HAP-1 (cell line): Measurements from ENCODE around the gene TIRAP.
"Not testable (repeated sequence)": the region's sequence is repeated elsewhere in the genome, so short reads cannot be mapped to it uniquely, and the experiment has no call there.

Source experiments
- DNase-seq, 2 experiments: peaks; one replicate each; pipeline ENCODE4 v3.0.0-alpha.2; 2016 to 2020; ENCODE audit warnings: low spot score in 2 of 2
- H3K27me3 ChIP-seq: fragments of 250-450 bp; sonication (Bioruptor Pico); 2 replicates; pipeline ENCODE4 v1.5.1; 2020; ENCODE audit warnings: low read depth, mild to moderate bottlenecking, moderate library complexity
- H3K36me3 ChIP-seq: fragments of 250-450 bp; sonication (Bioruptor Pico); replicated peaks from 2 replicates; pipeline ENCODE4 v1.5.1; 2020; ENCODE audit warnings: mild to moderate bottlenecking
- H3K4me1 ChIP-seq: fragments of 250-450 bp; sonication (Bioruptor Pico); 2 replicates; pipeline ENCODE4 v1.5.1; 2020; ENCODE audit warnings: mild to moderate bottlenecking
- H3K4me3 ChIP-seq: fragments of 250-450 bp; sonication (Bioruptor Pico); 2 replicates; pipeline ENCODE4 v1.5.1; 2020; ENCODE audit warnings: mild to moderate bottlenecking, moderate library complexity
- H3K9me3 ChIP-seq: fragments of 250-450 bp; sonication (Bioruptor Pico); 2 replicates; pipeline ENCODE4 v1.5.1; 2020; ENCODE audit warnings: mild to moderate bottlenecking, moderate library complexity
- in situ Hi-C: fragments of 300-500 bp; cut with MboI; formaldehyde crosslinking; loops from 3 replicates; pipeline ENCODE4 v1.14.3; 2020; ENCODE audit warnings: low sequenced_read_pairs, inconsistent platforms, mixed read lengths

The TIRAP gene

GRCh38 chr11:126303623-126304456 is 20.9 kb downstream of the TIRAP start, which contains the start of gene DCPS:
TSS of gene DCPS (plus strand) at chr11:126304060. CDS start at chr11:126304081, 21 bp downstream.
- peaks cover 5% of the 10 kb centered on the region for H3K36me3 ChIP-seq
- H3K4me3 ChIP-seq: peak within 1 kb of the TSS; percentile 71
- no peaks in the 10 kb centered on the region for H3K9me3 ChIP-seq
- in situ Hi-C loops: loop anchor here (25.0 kb wide), 1 partner anchor 683 kb away; no protein-coding TSS in a partner anchor
- H3K27me3 ChIP-seq: no peaks in the 10 kb centered on the region
- DNase-seq: peak; percentile 87 to 91
- H3K4me1 ChIP-seq: peaks cover 18% of the 10 kb centered on the region

GRCh38 chr11:126304457-126305075 is 21.7 kb downstream of the TIRAP start:
- Histone ChIP-seq H3K27me3 (no peaks in the 10 kb centered on the region), H3K4me1 (peaks cover 18% of the 10 kb centered on the region), H3K4me3 (peak overlapping the region; percentile 71), H3K9me3 (no peaks in the 10 kb centered on the region), H3K36me3 (peaks cover 4% of the 10 kb centered on the region)
- in situ Hi-C loops: loop anchor here (25.0 kb wide), 1 partner anchor 683 kb away; no protein-coding TSS in a partner anchor
- DNase-seq: no peak

GRCh38 chr11:126305699-126306098 is 22.8 kb downstream of the TIRAP start:
- in situ Hi-C loops: loop anchor here (25.0 kb wide), 1 partner anchor 682 kb away; no protein-coding TSS in a partner anchor
- Histone ChIP-seq H3K4me1 (peaks cover 18% of the 10 kb centered on the region), H3K27me3 (no peaks in the 10 kb centered on the region), H3K9me3 (no peaks in the 10 kb centered on the region), H3K4me3 (no peak overlapping the region), H3K36me3 (peaks cover 4% of the 10 kb centered on the region)
- no peak for DNase-seq

GRCh38 chr11:126307706-126308105 is 24.8 kb downstream of the TIRAP start:
- peaks cover under 1% of the 10 kb centered on the region; the same call in 1 of the 2 replicates for H3K36me3 ChIP-seq
- peak; percentile 75 to 81 for DNase-seq
- H3K9me3 ChIP-seq: no peaks in the 10 kb centered on the region
- peaks cover 18% of the 10 kb centered on the region for H3K4me1 ChIP-seq
- no peaks in the 10 kb centered on the region for H3K27me3 ChIP-seq
- in situ Hi-C loops: loop anchor here (25.0 kb wide), 1 partner anchor 680 kb away; no protein-coding TSS in a partner anchor
- H3K4me3 ChIP-seq: no peak overlapping the region

GRCh38 chr11:126308271-126308671 is 25.4 kb downstream of the TIRAP start:
- in situ Hi-C loops: loop anchor here (25.0 kb wide), 1 partner anchor 679 kb away; no protein-coding TSS in a partner anchor
- H3K36me3 ChIP-seq: no peaks in the 10 kb centered on the region
- DNase-seq: peak; percentile 60 to 89
- no peaks in the 10 kb centered on the region for H3K9me3 ChIP-seq
- no peaks in the 10 kb centered on the region for H3K27me3 ChIP-seq
- H3K4me1 ChIP-seq: peaks cover 18% of the 10 kb centered on the region
- no peak overlapping the region for H3K4me3 ChIP-seq

GRCh38 chr11:126308771-126309170 is 25.9 kb downstream of the TIRAP start:
- not testable (repeated sequence) for H3K9me3 ChIP-seq, DNase-seq, H3K36me3 ChIP-seq, H3K27me3 ChIP-seq, H3K4me3 ChIP-seq
- peaks cover 18% of the 10 kb centered on the region for H3K4me1 ChIP-seq
- in situ Hi-C loops: loop anchor here (25.0 kb wide), 1 partner anchor 679 kb away; no protein-coding TSS in a partner anchor

GRCh38 chr11:126310200-126310991 is 27.5 kb downstream of the TIRAP start:
- H3K4me1 ChIP-seq: peaks cover 15% of the 10 kb centered on the region
- no peaks in the 10 kb centered on the region for H3K27me3 ChIP-seq
- H3K4me3 ChIP-seq: no peak overlapping the region
- DNase-seq: peak; percentile 62 to 83
- H3K36me3 ChIP-seq: peaks cover 7% of the 10 kb centered on the region; the same call in 1 of the 2 replicates
- no peaks in the 10 kb centered on the region for H3K9me3 ChIP-seq
- in situ Hi-C loops: loop anchor here (25.0 kb wide), 1 partner anchor 677 kb away; no protein-coding TSS in a partner anchor

GRCh38 chr11:126310992-126311310 is 28.1 kb downstream of the TIRAP start:
- no peak for DNase-seq
- Histone ChIP-seq H3K36me3 (peaks cover 7% of the 10 kb centered on the region; the same call in 1 of the 2 replicates), H3K4me1 (peaks cover 15% of the 10 kb centered on the region), H3K4me3 (no peak overlapping the region), H3K27me3 (no peaks in the 10 kb centered on the region), H3K9me3 (no peaks in the 10 kb centered on the region)
- in situ Hi-C loops: loop anchor here (25.0 kb wide), 1 partner anchor 676 kb away; no protein-coding TSS in a partner anchor

- Histone ChIP-seq H3K4me1 (peaks cover 15% of the 10 kb centered on the region), H3K27me3 (no peaks in the 10 kb centered on the region), H3K4me3 (no peak overlapping the region), H3K36me3 (peaks cover 7% of the 10 kb centered on the region; the same call in 1 of the 2 replicates), H3K9me3 (no peaks in the 10 kb centered on the region)
- in situ Hi-C loops: loop anchor here (25.0 kb wide), 1 partner anchor 676 kb away; no protein-coding TSS in a partner anchor
- DNase-seq: no peak
These were observed 28.8 kb downstream of the TIRAP start for GRCh38 chr11:126311401-126312291.

GRCh38 chr11:126312961-126313360 is 30.1 kb downstream of the TIRAP start:
- Histone ChIP-seq H3K36me3 (peaks cover 7% of the 10 kb centered on the region; the same call in 1 of the 2 replicates), H3K9me3 (no peaks in the 10 kb centered on the region), H3K27me3 (no peaks in the 10 kb centered on the region), H3K4me1 (peaks cover 8% of the 10 kb centered on the region), H3K4me3 (no peak overlapping the region)
- in situ Hi-C loops: loop anchor here (25.0 kb wide), 1 partner anchor 674 kb away; no protein-coding TSS in a partner anchor
- no peak for DNase-seq

GRCh38 chr11:126313826-126314225 is 30.9 kb downstream of the TIRAP start:
- in situ Hi-C loops: loop anchor here (25.0 kb wide), 1 partner anchor 673 kb away; no protein-coding TSS in a partner anchor
- Histone ChIP-seq H3K36me3 (peaks cover 7% of the 10 kb centered on the region; the same call in 1 of the 2 replicates), H3K27me3 (no peaks in the 10 kb centered on the region), H3K4me1 (no peaks in the 10 kb centered on the region; the same call in 1 of the 2 replicates), H3K9me3 (no peaks in the 10 kb centered on the region), H3K4me3 (no peak overlapping the region)
- no peak for DNase-seq

- in situ Hi-C loops: loop anchor here (25.0 kb wide), 1 partner anchor 670 kb away; no protein-coding TSS in a partner anchor
- H3K4me3 ChIP-seq: no peak overlapping the region
- no peaks in the 10 kb centered on the region for H3K9me3 ChIP-seq
- no peak for DNase-seq
- H3K36me3 ChIP-seq: peaks cover 7% of the 10 kb centered on the region; the same call in 1 of the 2 replicates
- H3K4me1 ChIP-seq: no peaks in the 10 kb centered on the region
- no peaks in the 10 kb centered on the region for H3K27me3 ChIP-seq
These were observed 34.5 kb downstream of the TIRAP start for GRCh38 chr11:126317432-126317755.
